ENCODE data around the gene DZIP1. TPM values are rescaled to one million over a fixed set of nuclear protein-coding genes. Genes with fewer than 3 reads are reported as not detected.

Gene DZIP1
- total RNA-seq, 2 donors from 2014 or later, result 1.4 to 5.5 TPM

DNA sequence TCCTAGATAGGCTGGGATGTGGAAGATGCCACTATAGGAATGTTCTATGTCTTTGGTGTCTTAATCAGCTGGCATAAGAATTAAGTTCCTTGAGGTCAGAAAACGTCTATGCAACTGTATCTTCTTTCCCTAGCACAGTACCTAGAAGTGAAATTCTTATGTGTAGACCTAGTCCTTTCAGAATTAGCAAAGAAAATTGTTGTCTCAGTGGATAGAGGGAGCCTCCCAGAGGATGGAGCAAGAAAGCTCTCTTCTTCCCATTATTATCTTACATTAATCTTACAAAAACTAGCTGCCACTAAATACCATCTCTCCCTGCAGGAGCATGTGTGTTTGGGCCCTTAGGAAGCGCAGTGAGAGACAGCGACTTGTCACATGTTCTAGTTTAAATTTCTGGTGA is 80.4 kb downstream of the DZIP1 start:
- intact Hi-C loops (cut with DNase I, micrococcal nuclease), result no loop called here
- ATAC-seq, result no peak
- DNase-seq, result no peak

DNA sequence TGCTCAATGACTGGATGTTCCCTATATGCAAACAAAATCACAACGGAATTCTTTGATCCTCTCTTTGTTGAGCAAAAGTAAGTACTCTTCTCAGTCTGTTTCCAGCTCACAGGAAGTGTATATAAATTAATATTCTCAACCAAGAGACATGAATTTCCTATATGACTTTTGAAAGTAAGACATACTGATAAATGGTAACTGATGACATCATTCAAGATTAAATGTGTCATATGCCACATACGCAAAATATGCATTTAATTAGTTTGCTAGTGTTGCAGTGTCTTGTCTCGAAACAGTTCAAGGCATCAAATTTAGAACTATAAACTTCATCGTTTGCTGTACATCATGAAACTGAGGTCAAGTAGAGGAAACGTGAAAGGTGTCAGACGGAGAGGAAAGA is 84.1 kb downstream of the DZIP1 start:
- no peak for ATAC-seq
- no peak for DNase-seq
- intact Hi-C loops (cut with DNase I, micrococcal nuclease), result no loop called here

DNA sequence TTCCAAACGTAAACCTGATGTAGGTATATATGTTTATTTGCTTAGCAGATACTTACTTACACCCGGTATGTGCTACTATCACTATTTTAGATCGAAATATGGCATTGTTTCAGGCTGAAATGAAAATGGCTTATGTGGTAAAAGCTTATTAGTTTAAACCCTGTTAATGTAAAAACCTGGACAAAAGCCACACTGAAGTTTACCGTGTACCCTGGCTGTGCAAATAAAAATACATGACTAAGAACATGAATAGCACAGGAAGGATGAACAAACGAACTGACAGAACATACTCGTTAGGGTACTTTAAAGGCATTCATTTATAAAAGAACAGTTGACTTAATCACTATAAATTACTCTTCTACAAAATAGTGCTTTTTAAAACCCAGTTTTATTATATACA is 85.4 kb downstream of the DZIP1 start:
- intact Hi-C loops (cut with DNase I, micrococcal nuclease), result no loop called here
- DNase-seq (no peak), ATAC-seq (no peak)

- intact Hi-C loops (cut with DNase I, micrococcal nuclease), result no loop called here
- no peak for ATAC-seq
Observed at GRCh38 chr13:95557013-95557412, 87.5 kb downstream of the DZIP1 start.

GRCh38 chr13:95553581-95554385 is 90.7 kb downstream of the DZIP1 start:
- intact Hi-C loops (cut with DNase I, micrococcal nuclease), result no loop called here
- peak; percentile 42 for ATAC-seq
- peak in 1 of 2 donors; percentile 11 for DNase-seq

More at GRCh38 chr13:95557013-95557412, 87.5 kb downstream of the DZIP1 start:
- no peak for DNase-seq

DNA sequence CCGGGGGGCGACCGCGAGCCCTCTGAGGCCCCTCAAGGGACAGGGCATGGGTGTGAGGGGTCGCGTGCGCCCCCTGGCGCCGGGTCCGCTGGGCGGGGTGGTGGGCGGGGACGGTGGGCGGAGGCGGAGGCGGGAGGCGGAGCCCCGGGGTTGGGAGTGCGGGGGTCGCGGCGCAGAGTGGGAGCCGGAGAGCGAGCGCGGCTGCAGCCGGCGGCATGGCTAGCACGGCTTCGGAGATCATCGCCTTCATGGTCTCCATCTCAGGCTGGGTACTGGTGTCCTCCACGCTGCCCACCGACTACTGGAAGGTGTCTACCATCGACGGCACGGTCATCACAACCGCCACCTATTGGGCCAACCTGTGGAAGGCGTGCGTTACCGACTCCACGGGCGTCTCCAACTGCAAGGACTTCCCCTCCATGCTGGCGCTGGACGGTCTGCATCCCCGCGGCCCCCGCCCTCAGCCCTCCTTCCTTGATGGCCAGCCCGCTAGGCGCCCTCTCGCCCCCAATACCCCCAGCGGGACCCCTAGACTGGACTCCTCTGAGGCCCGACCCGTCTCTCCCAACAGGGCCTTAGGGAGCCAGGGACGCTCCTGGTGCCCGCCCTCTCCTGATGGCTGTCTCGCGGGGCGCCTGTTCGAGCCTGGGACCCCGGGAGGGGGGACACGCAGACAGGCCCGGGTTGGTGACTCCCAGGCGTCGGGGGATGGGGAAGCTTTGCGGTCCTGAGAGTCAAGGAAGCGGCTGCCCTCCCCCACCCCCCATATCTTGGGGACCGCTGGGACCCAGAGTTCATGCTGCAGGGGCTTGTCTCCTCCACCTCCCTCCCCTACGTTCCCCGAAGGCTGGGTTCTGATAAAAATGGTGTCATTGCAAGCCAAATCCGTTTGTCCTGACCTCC is 91.7 kb downstream of the DZIP1 start, which contains the start of gene CLDN10:
CLDN10 (plus strand) TSS at position 182 of the 903 bp plus-strand sequence; CDS start at position 216, 34 bp downstream.
- ATAC-seq, result no peak
- intact Hi-C loops (cut with DNase I, micrococcal nuclease), result no loop called here
- no peak for DNase-seq

DNA sequence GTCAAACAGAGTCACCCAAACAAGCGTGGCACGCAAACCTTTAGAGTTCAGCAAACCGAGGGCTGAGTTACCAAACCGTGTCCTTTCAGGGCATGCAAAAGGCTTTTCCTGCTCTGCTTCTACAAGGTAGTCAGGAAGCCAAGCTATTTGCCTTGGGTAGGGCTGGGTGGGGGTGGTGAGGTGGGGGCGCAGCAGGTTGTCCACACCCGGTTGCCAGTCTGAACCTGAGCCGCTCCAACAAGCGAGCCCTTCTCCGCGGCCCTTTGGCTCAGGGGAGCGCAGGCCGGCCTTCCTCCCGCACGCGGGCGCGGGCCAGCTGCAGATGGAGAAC is 92.3 kb downstream of the DZIP1 start:
- no peak for DNase-seq
- intact Hi-C loops (cut with DNase I, micrococcal nuclease), result no loop called here
- no peak for ATAC-seq

DNA sequence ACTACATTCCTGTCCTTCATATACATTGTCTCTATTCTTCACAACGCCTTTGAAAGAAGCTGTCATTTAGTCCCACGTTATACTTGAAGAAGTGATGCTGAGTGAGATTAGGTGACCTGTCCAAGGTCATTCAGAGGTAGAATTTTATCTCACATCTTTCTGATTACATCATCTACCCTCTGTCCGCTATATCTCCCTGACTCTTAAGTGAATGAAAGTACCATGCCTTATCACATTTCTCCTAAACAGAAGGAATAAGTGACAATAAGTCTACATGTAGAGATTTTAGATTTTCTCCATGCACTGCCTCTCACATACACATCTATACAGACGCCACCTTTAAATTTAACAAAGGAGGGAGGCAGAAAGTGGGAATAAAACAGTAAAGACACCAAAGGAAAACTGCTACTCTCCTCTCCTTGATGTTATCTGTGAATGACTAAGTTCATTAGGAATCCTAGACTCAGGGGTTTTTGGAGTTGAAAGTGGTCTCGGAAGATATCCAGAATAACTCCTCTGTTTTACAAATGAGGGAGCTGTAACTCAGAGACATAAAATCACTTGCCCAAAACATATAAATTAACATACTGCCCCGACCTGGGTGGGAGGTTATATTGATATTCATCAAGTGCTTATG is 96.9 kb downstream of the DZIP1 start:
- intact Hi-C loops (cut with DNase I, micrococcal nuclease), result no loop called here
- ATAC-seq, result no peak
- DNase-seq, result no peak

DNA sequence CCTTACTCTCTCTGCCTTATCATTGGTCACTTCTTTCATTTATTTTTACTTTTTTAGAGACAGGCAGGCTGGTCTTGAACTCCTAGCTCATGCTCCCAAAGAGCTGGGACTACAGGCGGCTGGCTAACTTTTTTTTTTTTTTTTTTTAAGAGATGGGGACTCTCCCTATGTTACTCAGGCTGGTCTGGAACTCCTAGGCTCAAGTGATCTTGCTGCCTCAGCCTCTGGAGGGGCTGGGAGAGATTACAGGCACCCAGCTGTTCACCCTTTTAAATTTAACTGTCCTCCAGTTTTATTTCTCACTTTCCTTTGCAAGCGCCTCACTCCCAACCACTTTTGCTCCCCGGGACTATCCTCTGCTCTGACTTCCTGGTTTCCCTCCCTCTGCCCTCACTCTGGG is 97.6 kb downstream of the DZIP1 start:
- intact Hi-C loops (cut with DNase I, micrococcal nuclease), result no loop called here
- ATAC-seq, result no peak
- no peak for DNase-seq

GRCh38 chr13:95544293-95544692 is 100.2 kb downstream of the DZIP1 start:
- ATAC-seq (peak; percentile 18), DNase-seq (no peak)
- intact Hi-C loops (cut with DNase I, micrococcal nuclease), result no loop called here

DNA sequence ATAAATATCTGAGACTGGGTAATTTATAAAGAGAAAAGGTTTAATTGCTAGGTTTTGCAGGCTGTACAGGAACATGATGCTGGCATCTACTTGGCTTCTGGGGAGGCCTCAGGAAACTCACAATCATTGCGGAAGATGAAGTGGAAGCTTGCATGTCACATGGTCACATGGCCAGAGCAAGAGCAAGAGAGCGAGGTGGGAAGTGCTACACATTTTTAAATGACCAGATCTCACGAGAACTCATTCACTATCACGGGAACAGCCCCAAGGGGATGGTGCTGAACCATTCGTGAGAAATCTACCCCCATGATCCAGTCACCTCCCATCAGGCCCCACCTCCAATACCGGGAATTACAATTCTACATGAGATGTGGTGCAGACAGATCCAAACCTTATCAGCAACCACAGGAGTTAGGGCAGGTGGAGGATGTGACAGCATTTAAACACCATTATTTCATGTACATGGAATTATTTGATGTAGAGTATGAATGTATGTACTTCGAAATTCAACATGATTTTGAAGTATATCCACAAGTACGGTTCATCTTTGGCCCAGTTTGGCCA is 102.5 kb downstream of the DZIP1 start:
- ATAC-seq, result no peak
- intact Hi-C loops (cut with DNase I, micrococcal nuclease), result no loop called here
- DNase-seq, result no peak

GRCh38 chr13:95541308-95541707 is 103.2 kb downstream of the DZIP1 start:
- no peak for DNase-seq
- peak; percentile 66 for ATAC-seq
- intact Hi-C loops (cut with DNase I, micrococcal nuclease), result no loop called here

DNA sequence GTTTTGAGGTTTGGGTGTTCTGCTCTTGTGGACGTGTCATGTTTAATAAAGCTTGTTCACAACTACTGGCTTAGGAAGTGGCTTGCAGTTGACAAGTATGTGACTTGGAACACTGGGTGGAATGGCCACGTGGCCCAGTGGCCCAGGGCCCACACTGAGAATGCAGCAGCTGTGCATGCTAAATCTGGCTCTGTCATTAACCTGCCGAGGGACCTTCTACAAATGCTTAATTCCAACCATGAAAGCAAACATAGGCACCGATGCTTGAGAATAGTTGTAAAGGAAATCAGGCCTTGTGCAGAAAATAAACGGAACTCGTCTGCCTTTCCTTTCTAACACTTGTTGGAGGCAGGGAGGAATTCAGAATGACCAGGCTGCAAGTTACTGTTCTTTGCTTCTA is 103.6 kb downstream of the DZIP1 start:
- DNase-seq, result no peak
- intact Hi-C loops (cut with DNase I, micrococcal nuclease), result no loop called here
- no peak for ATAC-seq

- DNase-seq (no peak), ATAC-seq (no peak)
- intact Hi-C loops (cut with DNase I, micrococcal nuclease), result no loop called here
Observed at GRCh38 chr13:95536632-95537241, 107.8 kb downstream of the DZIP1 start.

DNA sequence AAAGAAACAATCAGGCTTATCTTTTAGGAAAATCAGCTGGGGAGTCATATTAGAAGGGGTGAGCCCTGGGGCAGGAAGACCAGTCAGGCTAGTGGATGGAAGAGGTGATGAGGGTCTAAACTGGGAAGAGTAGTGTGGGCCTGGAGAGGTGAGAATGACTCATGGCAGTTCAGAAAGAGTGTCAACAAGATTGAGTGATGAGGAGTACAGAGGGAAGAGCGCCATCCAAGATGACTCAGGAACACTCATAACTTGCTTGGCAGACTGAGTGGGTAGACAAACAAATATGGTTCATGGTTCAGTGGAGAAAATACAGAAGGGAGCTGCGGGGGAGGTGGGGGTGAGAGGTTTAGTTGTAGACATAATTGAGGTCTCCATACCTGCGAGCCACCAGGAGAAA is 109.3 kb downstream of the DZIP1 start:
- no peak for DNase-seq
- peak; percentile 67 for ATAC-seq
- intact Hi-C loops (cut with DNase I, micrococcal nuclease), result no loop called here

GRCh38 chr13:95533545-95534160 is 110.9 kb downstream of the DZIP1 start:
- intact Hi-C loops (cut with DNase I, micrococcal nuclease), result no loop called here
- peak; percentile 32 to 41 for DNase-seq
- ATAC-seq, result peak; percentile 93

- ATAC-seq, result no peak
- intact Hi-C loops (cut with DNase I, micrococcal nuclease), result no loop called here
- DNase-seq, result no peak
Observed at GRCh38 chr13:95530178-95530577, 114.3 kb downstream of the DZIP1 start.
